ENCODE measurements around the gene TUBB1.
A peak's percentile ranks its signal among the peaks of the same experiment; 100 is the strongest.
"Not testable (repeated sequence)": the region's sequence is repeated elsewhere in the genome, so short reads cannot be mapped to it uniquely, and the experiment has no call there.

TUBB1 gene

DNA sequence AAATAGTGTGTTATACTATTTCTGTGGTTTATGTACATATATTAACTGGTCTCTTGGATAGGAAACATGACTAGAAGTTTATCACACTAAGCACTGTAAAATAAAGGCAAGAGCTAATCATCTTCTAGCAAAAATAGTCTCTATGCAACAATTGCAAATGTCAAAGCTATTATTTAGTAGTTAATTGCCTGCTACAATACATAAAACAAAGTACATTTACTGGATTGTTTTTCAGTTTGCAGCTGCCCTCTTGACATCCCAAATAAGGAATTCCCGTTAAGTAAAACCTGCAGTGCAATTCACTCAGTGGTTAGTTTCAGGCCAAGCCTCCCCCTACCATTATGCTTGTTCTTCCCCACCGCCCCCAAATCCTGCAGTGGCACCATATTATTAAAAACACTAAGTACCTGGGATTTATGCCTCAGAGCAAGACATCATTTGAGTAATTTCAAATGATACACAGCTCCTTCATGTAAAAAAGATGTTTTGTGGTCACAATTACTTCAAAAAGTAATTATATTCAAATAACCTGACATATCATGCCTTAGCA, 14.5 kb downstream of the TUBB1 start:
- DNase-seq (ENCODE audit: low read depth), result no peak
- H3K4me3 ChIP-seq (ENCODE audit: low read depth, low read length), result no peak overlapping the region
- TF ChIP-seq, protein P1, sequence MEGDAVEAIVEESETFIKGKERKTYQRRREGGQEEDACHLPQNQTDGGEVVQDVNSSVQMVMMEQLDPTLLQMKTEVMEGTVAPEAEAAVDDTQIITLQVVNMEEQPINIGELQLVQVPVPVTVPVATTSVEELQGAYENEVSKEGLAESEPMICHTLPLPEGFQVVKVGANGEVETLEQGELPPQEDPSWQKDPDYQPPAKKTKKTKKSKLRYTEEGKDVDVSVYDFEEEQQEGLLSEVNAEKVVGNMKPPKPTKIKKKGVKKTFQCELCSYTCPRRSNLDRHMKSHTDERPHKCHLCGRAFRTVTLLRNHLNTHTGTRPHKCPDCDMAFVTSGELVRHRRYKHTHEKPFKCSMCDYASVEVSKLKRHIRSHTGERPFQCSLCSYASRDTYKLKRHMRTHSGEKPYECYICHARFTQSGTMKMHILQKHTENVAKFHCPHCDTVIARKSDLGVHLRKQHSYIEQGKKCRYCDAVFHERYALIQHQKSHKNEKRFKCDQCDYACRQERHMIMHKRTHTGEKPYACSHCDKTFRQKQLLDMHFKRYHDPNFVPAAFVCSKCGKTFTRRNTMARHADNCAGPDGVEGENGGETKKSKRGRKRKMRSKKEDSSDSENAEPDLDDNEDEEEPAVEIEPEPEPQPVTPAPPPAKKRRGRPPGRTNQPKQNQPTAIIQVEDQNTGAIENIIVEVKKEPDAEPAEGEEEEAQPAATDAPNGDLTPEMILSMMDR (IDR thresholded peaks at IDR 0.05; ENCODE audit: low read depth, low read length), result no peak
- TF ChIP-seq POLR2A (IDR thresholded peaks at IDR 0.05; ENCODE audit: extremely low read depth, insufficient read length), result no peak
- no peak for TF ChIP-seq MYC (IDR thresholded peaks at IDR 0.05; ENCODE audit: low read depth, low read length)
- TF ChIP-seq, protein P2, sequence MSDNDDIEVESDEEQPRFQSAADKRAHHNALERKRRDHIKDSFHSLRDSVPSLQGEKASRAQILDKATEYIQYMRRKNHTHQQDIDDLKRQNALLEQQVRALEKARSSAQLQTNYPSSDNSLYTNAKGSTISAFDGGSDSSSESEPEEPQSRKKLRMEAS (IDR thresholded peaks at IDR 0.05; ENCODE audit: low read depth, low read length), result no peak

DNA sequence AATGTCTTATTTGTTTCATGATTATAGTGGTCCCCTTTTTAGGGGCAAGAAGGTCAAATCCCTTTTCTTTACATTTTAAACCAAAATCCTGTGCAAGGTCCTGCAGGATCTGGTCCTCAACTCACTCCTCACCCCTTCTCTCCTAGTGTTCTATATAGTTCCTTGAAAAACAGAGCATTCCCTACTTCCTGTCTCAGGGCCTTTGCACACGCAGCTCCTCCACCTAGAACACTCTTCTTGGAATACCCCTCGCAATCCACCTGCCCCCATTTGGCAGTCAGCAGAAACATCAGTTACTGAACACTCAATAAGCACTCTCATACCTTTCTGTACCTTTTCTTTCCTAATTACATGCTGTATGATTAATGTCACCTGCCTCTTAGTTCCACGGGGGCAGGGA, 16.2 kb downstream of the TUBB1 start:
- H3K4me3 ChIP-seq (ENCODE audit: low read depth, low read length), result no peak overlapping the region
- TF ChIP-seq, protein P1 (IDR thresholded peaks at IDR 0.05; ENCODE audit: low read depth, low read length), result no peak
- TF ChIP-seq POLR2A (IDR thresholded peaks at IDR 0.05; ENCODE audit: extremely low read depth, insufficient read length) (no peak), MYC (IDR thresholded peaks at IDR 0.05; ENCODE audit: low read depth, low read length) (no peak)
- TF ChIP-seq, protein P2 (IDR thresholded peaks at IDR 0.05; ENCODE audit: low read depth, low read length), result no peak
- DNase-seq (ENCODE audit: low read depth), result no peak

DNA sequence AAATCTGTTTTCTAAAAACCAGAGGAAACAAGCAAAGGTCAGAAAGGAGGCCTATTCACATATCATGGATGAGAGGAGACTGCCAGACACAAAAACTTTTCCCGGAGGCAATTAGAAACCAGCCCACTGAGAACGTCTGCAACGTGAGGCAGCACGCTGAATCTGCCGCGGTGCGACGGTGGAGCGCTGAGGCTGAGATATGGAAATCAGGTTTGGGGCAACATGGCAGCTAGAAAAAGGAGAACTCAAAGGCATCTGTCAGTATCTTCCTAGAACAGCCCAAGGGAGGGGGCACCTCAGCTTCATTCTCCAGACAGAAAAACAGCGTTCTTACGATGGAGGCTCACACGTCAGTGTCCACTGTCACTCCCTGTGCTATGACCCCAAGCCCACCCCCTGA, 18.2 kb downstream of the TUBB1 start:
- no peak for DNase-seq (ENCODE audit: low read depth)
- TF ChIP-seq, protein P1 (IDR thresholded peaks at IDR 0.05; ENCODE audit: low read depth, low read length), result no peak
- no peak for TF ChIP-seq POLR2A (IDR thresholded peaks at IDR 0.05; ENCODE audit: extremely low read depth, insufficient read length)
- TF ChIP-seq MYC (IDR thresholded peaks at IDR 0.05; ENCODE audit: low read depth, low read length), result no peak
- TF ChIP-seq, protein P2 (IDR thresholded peaks at IDR 0.05; ENCODE audit: low read depth, low read length), result no peak
- H3K4me3 ChIP-seq (ENCODE audit: low read depth, low read length), result no peak overlapping the region

DNA sequence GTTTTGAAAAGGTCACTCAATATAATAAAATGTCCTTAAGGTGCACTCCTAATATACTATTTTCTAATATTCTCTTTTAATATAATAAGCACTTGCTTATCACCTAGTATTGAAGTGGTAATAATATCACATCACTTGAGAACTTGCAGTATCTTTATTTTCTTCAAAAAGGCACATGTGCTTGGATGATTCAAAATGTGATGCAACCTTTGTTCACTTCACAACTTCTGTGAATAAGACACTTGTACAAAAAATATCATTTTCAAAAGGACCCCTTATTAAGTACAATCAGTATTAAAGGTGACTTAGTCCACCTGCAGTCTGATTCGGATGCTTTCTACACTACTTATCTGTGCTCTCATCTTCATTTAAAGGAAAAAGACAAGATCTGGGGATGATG, 20.0 kb downstream of the TUBB1 start:
- DNase-seq (ENCODE audit: low read depth), result peak; percentile 19
- TF ChIP-seq, protein P1 (IDR thresholded peaks at IDR 0.05; ENCODE audit: low read depth, low read length), result no peak
- TF ChIP-seq, protein P2 (IDR thresholded peaks at IDR 0.05; ENCODE audit: low read depth, low read length), result 0 out of 2 replicates have a peak, but pooled peaks have one; percentile 11
- peak overlapping the region; percentile 95 for H3K4me3 ChIP-seq (ENCODE audit: low read depth, low read length)

DNA sequence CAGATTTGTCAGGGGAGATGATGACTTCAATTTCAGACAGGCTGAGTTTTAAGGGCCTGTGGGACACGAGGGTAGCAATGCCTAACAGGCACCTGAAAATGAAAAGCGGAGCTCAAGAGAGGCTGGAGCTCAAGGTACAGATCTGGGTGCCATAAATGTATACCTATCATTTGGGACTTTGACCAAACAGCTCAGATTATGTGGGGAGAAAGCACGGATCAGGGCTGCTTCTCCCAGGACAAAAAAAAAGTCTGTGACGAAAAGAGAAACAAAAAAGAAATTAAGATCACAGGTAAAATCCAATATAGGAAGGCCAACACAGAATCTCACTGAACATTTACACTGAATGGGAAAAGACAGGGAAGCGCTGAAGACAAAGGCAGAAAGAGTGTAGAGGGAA, 21.4 kb downstream of the TUBB1 start:
- no peak for DNase-seq (ENCODE audit: low read depth)
- H3K4me3 ChIP-seq (ENCODE audit: low read depth, low read length), result peak overlapping the region; percentile 95
- TF ChIP-seq MYC (IDR thresholded peaks at IDR 0.05; ENCODE audit: low read depth, low read length), result no peak

DNA sequence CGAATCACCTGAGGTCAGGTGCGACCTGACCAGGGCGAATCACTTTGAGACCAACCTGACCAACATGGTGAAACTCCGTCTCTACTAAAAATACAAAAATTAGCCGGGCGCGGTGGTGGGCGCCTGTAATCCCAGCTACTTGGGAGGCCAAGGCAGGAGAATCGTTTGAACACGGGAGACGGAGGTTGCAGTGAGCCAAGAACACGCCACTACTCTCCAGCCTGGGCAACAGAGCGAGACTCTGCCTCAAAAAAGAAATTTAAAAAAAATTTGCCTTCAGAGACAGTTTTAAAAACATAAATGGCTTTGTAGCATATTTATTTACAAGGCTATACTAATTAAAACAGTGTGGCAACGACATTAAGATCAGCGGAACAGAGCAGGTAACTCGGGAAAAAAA, 22.3 kb downstream of the TUBB1 start:
- peak overlapping the region; percentile 95 for H3K4me3 ChIP-seq (ENCODE audit: low read depth, low read length)
- DNase-seq (ENCODE audit: low read depth), result not testable (repeated sequence)

DNA sequence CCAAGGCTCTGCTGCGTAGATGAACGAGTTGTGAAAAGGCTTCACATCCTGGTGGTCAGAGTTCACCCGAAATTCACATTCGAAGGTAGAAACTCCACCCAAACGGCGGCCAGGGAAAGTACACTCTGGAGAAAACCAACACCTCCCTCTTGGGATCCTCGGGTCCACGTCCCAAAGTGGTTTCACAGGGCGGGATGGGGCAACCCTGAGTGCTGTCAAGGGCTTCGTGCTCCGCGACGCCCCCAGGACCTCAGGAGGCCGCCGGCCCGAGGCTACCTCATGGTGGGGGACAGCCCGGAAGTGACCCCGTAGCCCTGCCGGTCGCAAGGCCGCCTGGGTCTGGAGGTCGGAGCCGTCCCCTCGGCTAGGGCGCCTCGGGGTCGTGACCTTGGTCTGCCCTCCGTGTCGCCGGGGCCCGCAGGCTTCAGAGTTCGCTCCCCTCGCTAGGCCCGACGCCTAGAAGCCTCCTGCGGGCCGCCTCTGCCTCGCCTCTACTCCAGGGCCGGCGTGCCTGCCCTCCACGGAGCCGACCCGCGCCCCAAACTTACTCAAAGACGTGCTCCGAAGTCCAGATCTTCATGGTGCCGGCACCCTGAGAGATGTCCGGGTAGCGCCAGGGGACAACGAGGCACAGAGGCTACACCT, 23.0 kb downstream of the TUBB1 start, which contains the start of gene PRELID3B:
Gene PRELID3B, minus strand, starts transcription at position 636 of the 645 bp plus-strand sequence. Its CDS starts 56 bp downstream, at position 580.
- TF ChIP-seq POLR2A (IDR thresholded peaks at IDR 0.05; ENCODE audit: extremely low read depth, insufficient read length) (peak; percentile 49), MYC (IDR thresholded peaks at IDR 0.05; ENCODE audit: low read depth, low read length) (peak; percentile 79)
- TF ChIP-seq, protein P1 (IDR thresholded peaks at IDR 0.05; ENCODE audit: low read depth, low read length), result no peak
- TF ChIP-seq, protein P2 (IDR thresholded peaks at IDR 0.05; ENCODE audit: low read depth, low read length), result peak; percentile 63; the same call in 1 of the 2 replicates
- DNase-seq (ENCODE audit: low read depth), result peak; percentile 64

More for the DNA sequence above, 23.0 kb downstream of the TUBB1 start, which contains the start of gene PRELID3B:
- H3K4me3 ChIP-seq (ENCODE audit: low read depth, low read length), result peak within 1 kb of the TSS; percentile 95

Measured in NB4 (cell line).